ENCODE measurements around the gene RXRA. TPM values are rescaled to one million over a fixed set of nuclear protein-coding genes. Genes with fewer than 3 reads are reported as not detected.

RXRA gene
- total and polyA plus RNA-seq, 2 donors (not counting 3 experiments of a cell fraction or from before 2014, with no cell fraction given), result 15.4 to 37.4 TPM

DNA sequence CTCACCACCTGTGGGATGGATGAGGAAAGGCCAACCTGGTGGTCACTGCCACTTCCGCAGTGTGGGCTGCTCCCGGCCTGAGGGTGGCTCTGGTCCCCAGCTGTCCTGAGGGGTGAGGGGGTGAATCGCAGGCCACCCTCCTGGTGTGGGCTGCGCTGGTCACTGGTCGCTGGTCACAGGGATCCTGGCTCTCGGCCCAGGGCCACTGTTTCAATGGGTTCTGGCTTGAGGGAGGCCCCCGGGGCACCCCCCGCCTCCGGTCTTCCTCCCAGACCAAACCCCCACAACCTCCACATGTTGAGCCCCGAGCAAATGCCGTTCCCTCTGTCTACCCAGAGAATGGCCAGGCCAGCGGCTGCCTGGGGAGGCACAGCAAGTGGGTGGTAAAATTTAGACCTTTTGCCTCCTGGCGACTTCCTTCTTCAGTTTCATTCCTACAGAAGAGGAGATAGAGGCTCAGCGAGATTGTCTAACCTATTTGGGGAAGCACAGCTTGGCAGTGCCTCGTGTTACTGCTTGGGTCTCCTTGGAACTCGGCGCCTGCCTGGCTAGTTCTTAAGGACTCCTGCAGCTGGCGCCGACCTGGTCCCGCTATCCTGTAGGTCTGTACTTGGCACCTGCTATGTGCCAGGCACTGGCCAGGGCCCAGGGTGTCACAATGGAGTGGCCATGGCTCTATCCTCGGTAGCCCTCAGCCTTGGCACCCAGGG is 48.2 kb downstream of the RXRA start:
- Histone ChIP-seq H3K9me3 (replicated peaks; ENCODE audit: control insufficient read depth, insufficient read depth, low read length) (no peaks in the 10 kb centered on the region), H4K20me1 (replicated peaks; ENCODE audit: control insufficient read depth, extremely low read depth, insufficient read depth, low read length) (no peaks in the 10 kb centered on the region), H3K9me1 (replicated peaks; ENCODE audit: control insufficient read depth, extremely low read depth, insufficient read depth, low read length) (no peaks in the 10 kb centered on the region), H3K79me2 (ENCODE audit: control insufficient read depth, insufficient read depth, low read length) (peaks cover 36% of the 10 kb centered on the region), H2AFZ (ENCODE audit: low read depth, low read length) (no peak overlapping the region), H3K27me3 (ENCODE audit: control insufficient read depth in 2 of 2, insufficient read depth in 2 of 2, low read length in 2 of 2) (no peaks in the 10 kb centered on the region), H3K27ac (ENCODE audit: insufficient read depth, low read depth, low read length) (no peak overlapping the region), H3K4me3 (replicated peaks in 1 of 3; ENCODE audit: insufficient read depth in 1 of 3, low read depth in 1 of 3, low read length in 3 of 3) (no peak overlapping the region), H3K4me2 (ENCODE audit: insufficient read depth, low read length) (no peak overlapping the region), H3K36me3 (ENCODE audit: control insufficient read depth in 2 of 2, extremely low read depth in 1 of 2, insufficient read depth in 2 of 2, low read length in 2 of 2) (no peaks in the 10 kb centered on the region), H3K9ac (replicated peaks; ENCODE audit: extremely low read depth, insufficient read depth, low read length) (no peak overlapping the region), H3K4me1 (ENCODE audit: control insufficient read depth, extremely low read depth, insufficient read depth, low read length) (peaks cover 36% of the 10 kb centered on the region)
- intact Hi-C loops (cut with micrococcal nuclease), result loop anchor here (2.0 to 5.0 kb wide), 3 partner anchors 38 to 60 kb away; partner anchors contain the start of gene RXRA
- dilution Hi-C loops (cut with MboI; ENCODE audit: extremely low pct_ligation_motif_present, low sequenced_read_pairs), result no loop called here
- BruUV-seq (replicated peaks), result no TSS peak
- POLR2A ChIA-PET, result no interaction called here
- no peak for TF ChIP-seq POLR2AphosphoS5 (IDR thresholded peaks at IDR 0.05; ENCODE audit: insufficient read depth, low read depth, low read length)
- no peak for TF ChIP-seq FOS (IDR thresholded peaks at IDR 0.05; ENCODE audit: borderline replicate concordance, insufficient read depth, low read length)
- TF ChIP-seq GATA2 (IDR thresholded peaks at IDR 0.05; ENCODE audit: insufficient read depth, insufficient read length, low read depth, low read length), result no peak
- TF ChIP-seq, protein P1, sequence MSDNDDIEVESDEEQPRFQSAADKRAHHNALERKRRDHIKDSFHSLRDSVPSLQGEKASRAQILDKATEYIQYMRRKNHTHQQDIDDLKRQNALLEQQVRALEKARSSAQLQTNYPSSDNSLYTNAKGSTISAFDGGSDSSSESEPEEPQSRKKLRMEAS (IDR thresholded peaks at IDR 0.05; ENCODE audit: insufficient read depth, insufficient read length), result no peak
- TF ChIP-seq POLR2A (IDR thresholded peaks at IDR 0.05; ENCODE audit: low read depth, low read length), result no peak
- TF ChIP-seq, protein P2, sequence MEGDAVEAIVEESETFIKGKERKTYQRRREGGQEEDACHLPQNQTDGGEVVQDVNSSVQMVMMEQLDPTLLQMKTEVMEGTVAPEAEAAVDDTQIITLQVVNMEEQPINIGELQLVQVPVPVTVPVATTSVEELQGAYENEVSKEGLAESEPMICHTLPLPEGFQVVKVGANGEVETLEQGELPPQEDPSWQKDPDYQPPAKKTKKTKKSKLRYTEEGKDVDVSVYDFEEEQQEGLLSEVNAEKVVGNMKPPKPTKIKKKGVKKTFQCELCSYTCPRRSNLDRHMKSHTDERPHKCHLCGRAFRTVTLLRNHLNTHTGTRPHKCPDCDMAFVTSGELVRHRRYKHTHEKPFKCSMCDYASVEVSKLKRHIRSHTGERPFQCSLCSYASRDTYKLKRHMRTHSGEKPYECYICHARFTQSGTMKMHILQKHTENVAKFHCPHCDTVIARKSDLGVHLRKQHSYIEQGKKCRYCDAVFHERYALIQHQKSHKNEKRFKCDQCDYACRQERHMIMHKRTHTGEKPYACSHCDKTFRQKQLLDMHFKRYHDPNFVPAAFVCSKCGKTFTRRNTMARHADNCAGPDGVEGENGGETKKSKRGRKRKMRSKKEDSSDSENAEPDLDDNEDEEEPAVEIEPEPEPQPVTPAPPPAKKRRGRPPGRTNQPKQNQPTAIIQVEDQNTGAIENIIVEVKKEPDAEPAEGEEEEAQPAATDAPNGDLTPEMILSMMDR (IDR thresholded peaks at IDR 0.05; ENCODE audit: extremely low read depth in 1 of 2, insufficient read depth in 1 of 2, low read depth in 1 of 2, low read length in 2 of 2), result no peak
- TF ChIP-seq MYC (IDR thresholded peaks at IDR 0.05; ENCODE audit: low read depth, low read length), result no peak
- no peak for TF ChIP-seq EZH2 (IDR thresholded peaks at IDR 0.05; ENCODE audit: borderline replicate concordance, low read depth, low read length, severe bottlenecking)
- no peak for TF ChIP-seq JUN (IDR thresholded peaks at IDR 0.05; ENCODE audit: borderline replicate concordance, insufficient read depth, insufficient read length, low read depth)
- CTCF ChIA-PET, result interaction anchor here (0.8 to 2.7 kb wide), 3 partner anchors 32 to 60 kb away, joined by 3 to 7 read pairs (median 3); no protein-coding TSS in a partner anchor
- DNase-seq (ENCODE audit: low read depth, low spot score), result no peak
- FAIRE-seq, result no peak

All from endothelial cell of umbilical vein (primary cell).